Activated CD8-positive, alpha-beta memory T cell treated with anti-CD3 and anti-CD28 coated beads for 24 hours (primary cell): ENCODE data around the gene TACC2.

Experiments
- DNase-seq: peaks from one replicate; pipeline ENCODE4 v3.0.0-alpha.2; 2020

Gene TACC2

GRCh38 chr10:122303271-122304053 is 314.5 kb downstream of the TACC2 start:
- no peak for DNase-seq
